ENCODE data around the gene DCHS1.

DNA sequence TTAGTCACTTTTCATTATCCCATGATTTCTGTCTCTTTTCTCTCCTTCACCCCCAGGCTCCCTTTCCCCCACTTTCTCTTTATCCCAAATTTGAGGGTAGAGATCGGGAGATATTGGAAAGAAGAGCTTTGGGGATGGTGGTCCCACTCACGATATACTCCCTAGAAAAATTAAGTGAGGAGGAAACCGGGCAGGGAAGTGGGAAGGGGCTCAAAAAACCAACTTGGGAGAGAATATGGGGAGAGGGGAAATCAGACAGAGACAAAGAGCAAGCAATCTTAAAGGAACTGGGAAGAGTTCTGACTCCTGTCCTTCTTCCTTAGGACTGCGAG, 941 bp upstream of the DCHS1 start:
- TF ChIP-seq POLR2A (IDR thresholded peaks at IDR 0.05; ENCODE audit: low read depth, low read length) (no peak), TAF1 (IDR thresholded peaks at IDR 0.05; ENCODE audit: borderline replicate concordance, low read depth, low read length) (no peak), POLR2AphosphoS5 (IDR thresholded peaks at IDR 0.05; ENCODE audit: low read depth, low read length) (no peak)
